HepG2 (cell line): ENCODE measurements around the gene XRCC1. TPM values are rescaled to one million over a fixed set of nuclear protein-coding genes. Genes with fewer than 3 reads are reported as not detected.
A peak's percentile ranks its signal among the peaks of the same experiment; 100 is the strongest.

Source experiments
- ATAC-seq: fragments of 200-7000 bp; cut with Tn5 transposase; 3 replicates; pipeline ENCODE4 v1.9.1; 2020; ENCODE audit warnings: mild to moderate bottlenecking, moderate library complexity
- BruUV-seq: library from RNA; stranded (reverse); fragments of 400-500 nt; replicated peaks from 2 replicates; lab custom pipeline; 2021; lab: Mats Ljungman, UMichigan
- CTCF ChIA-PET: fragments of 300-600 bp; formaldehyde crosslinking; extraction: SDS; loops from one replicate; lab custom pipeline; 2021; ENCODE audit warnings: low total read pairs, inconsistent platforms, low intra/inter-chr PET ratio; lab: Yijun Ruan, JAX
- POLR2A ChIA-PET: fragments of 350-600 bp; sonication (Branson Sonifier 250); formaldehyde crosslinking; loops from one replicate; lab custom pipeline; 2020; ENCODE audit warnings: antibody characterized with exemption, inconsistent platforms; lab: Yijun Ruan, JAX
- DNase-seq: peaks from one replicate; pipeline ENCODE4 v3.0.0-alpha.2; 2015; ENCODE audit warnings: low spot score
- FAIRE-seq: peaks from 3 replicates; lab custom pipeline; 2011; peaks lifted over from hg19 to GRCh38; lab: Jason Lieb, UNC
- H2AFZ ChIP-seq: one replicate; pipeline ENCODE4 v1.6.1; 2011; ENCODE audit warnings: low read length, inconsistent platforms
- H3K27ac ChIP-seq: fragments of 300-600 bp; 3 replicates; pipeline ENCODE4 v1.8.0; 2011; ENCODE audit warnings: mixed run types, mild to moderate bottlenecking, mixed read lengths, low read length, inconsistent platforms; ENCODE audit not compliant: insufficient read depth; ENCODE audit errors: extremely low read length
- H3K27me3 ChIP-seq, 2 experiments: fragments of 200-600 bp in 1 of 2; 2 replicates in 1 of 2; 3 replicates in 1 of 2; pipeline versions ENCODE4 v1.6.0 to v1.8.0; 2011; ENCODE audit warnings: low read length in 2 of 2, mild to moderate bottlenecking in 2 of 2, moderate library complexity in 2 of 2, inconsistent platforms in 1 of 2; ENCODE audit not compliant: insufficient read depth in 2 of 2, control insufficient read depth in 1 of 2
- H3K36me3 ChIP-seq, 2 experiments: fragments of 200-600 bp in 1 of 2; replicated peaks in 1 of 2; 2 replicates in 1 of 2; 3 replicates in 1 of 2; pipeline versions ENCODE4 v1.5.1 to v1.8.0; 2011; ENCODE audit warnings: low read length in 2 of 2, inconsistent platforms in 1 of 2; ENCODE audit not compliant: insufficient read depth in 2 of 2, control insufficient read depth in 1 of 2
- H3K4me1 ChIP-seq: 2 replicates; pipeline ENCODE4 v1.5.1; 2012; ENCODE audit warnings: low read length, inconsistent platforms; ENCODE audit not compliant: insufficient read depth
- H3K4me2 ChIP-seq: 2 replicates; pipeline ENCODE4 v1.6.0; 2011; ENCODE audit warnings: low read depth, low read length, inconsistent platforms
- H3K4me3 ChIP-seq, 3 experiments: fragments of 200-600 bp in 1 of 3; sonication (generic), shearing (Covaris generic) in 1 of 3; replicated peaks in 1 of 3; 2 replicates each; pipeline ENCODE4 v1.5.1; 2011 to 2016; ENCODE audit warnings: low read length in 3 of 3, inconsistent platforms in 2 of 3, low read depth in 2 of 3, mild to moderate bottlenecking in 2 of 3, control low read depth in 1 of 3, mixed read lengths in 1 of 3; ENCODE audit not compliant: insufficient read depth in 1 of 3
- H3K79me2 ChIP-seq: one replicate; pipeline ENCODE4 v1.6.1; 2011; ENCODE audit warnings: low read length, inconsistent platforms; ENCODE audit not compliant: insufficient read depth
- H3K9ac ChIP-seq: 2 replicates; pipeline ENCODE4 v1.6.0; 2011; ENCODE audit warnings: mild to moderate bottlenecking, low read depth, low read length, inconsistent platforms; ENCODE audit not compliant: insufficient read depth
- H3K9me3 ChIP-seq: 2 replicates; pipeline ENCODE4 v1.5.1; 2012; ENCODE audit warnings: mild to moderate bottlenecking, low read length
- H4K20me1 ChIP-seq: 2 replicates; pipeline ENCODE4 v1.6.0; 2011; ENCODE audit warnings: inconsistent platforms, mild to moderate bottlenecking, low read length, moderate library complexity; ENCODE audit not compliant: insufficient read depth
- AGO2 ChIP-seq: fragments of 200-400 bp; formaldehyde crosslinking; optimal IDR thresholded peaks from 2 replicates; pipeline ENCODE3; 2017; ENCODE audit warnings: mild to moderate bottlenecking, low read depth, low read length, moderate library complexity
- ARNT ChIP-seq: fragments of 450-650 bp; IDR thresholded peaks from 2 replicates; pipeline ENCODE4 v1.6.1; 2017
- CCDC6 ChIP-seq: sonication (generic); formaldehyde crosslinking; IDR thresholded peaks from 2 replicates; pipeline ENCODE4 v1.8.1; 2022; ENCODE audit warnings: mild to moderate bottlenecking, missing genetic modification reagents, moderate library complexity
- CREB1 ChIP-seq, 2 experiments: fragments of 450-650 bp in 1 of 2; IDR thresholded peaks; 2 replicates each; pipeline ENCODE4 v1.6.1; 2016 to 2017; ENCODE audit warnings: control low read depth in 1 of 2, mild to moderate bottlenecking in 1 of 2, missing compliant biosample characterization in 1 of 2, missing genetic modification characterization in 1 of 2
- ELF3 ChIP-seq: IDR thresholded peaks from 2 replicates; pipeline ENCODE4 v1.6.1; 2016; ENCODE audit warnings: missing genetic modification reagents, missing compliant biosample characterization
- EZH2 ChIP-seq: conservative IDR thresholded peaks from 2 replicates; pipeline ENCODE4 v1.6.1; 2012; ENCODE audit warnings: mild to moderate bottlenecking, low read depth, low read length, moderate library complexity
- NFYC ChIP-seq: IDR thresholded peaks from 2 replicates; pipeline ENCODE4 v1.6.1; 2016; ENCODE audit warnings: missing genetic modification reagents, missing compliant biosample characterization
- RFX5 ChIP-seq: IDR thresholded peaks from 2 replicates; pipeline ENCODE4 v1.6.1; 2011; ENCODE audit warnings: low read depth, low read length, improper control_type of control experiment
- RORA ChIP-seq: sonication (generic); formaldehyde crosslinking; IDR thresholded peaks from 2 replicates; pipeline ENCODE4 v1.5.0; 2020; ENCODE audit warnings: mild to moderate bottlenecking, missing genetic modification reagents, moderate library complexity
- SUZ12 ChIP-seq: fragments of 150-350 bp; IDR thresholded peaks from 2 replicates; pipeline ENCODE4 v1.6.1; 2014; ENCODE audit warnings: low read depth, low read length
- ZNF260 ChIP-seq: sonication (generic); formaldehyde crosslinking; IDR thresholded peaks from 2 replicates; pipeline ENCODE4 v1.4.0; 2020; ENCODE audit warnings: missing genetic modification reagents, low read depth, mild to moderate bottlenecking, borderline replicate concordance
- ZNF326 ChIP-seq: sonication (generic); formaldehyde crosslinking; IDR thresholded peaks from 2 replicates; pipeline ENCODE4 v1.4.0; 2020; ENCODE audit warnings: missing genetic modification reagents, borderline replicate concordance
- ZNF564 ChIP-seq: sonication (generic); formaldehyde crosslinking; IDR thresholded peaks from 2 replicates; pipeline ENCODE4 v1.8.1; 2023; ENCODE audit warnings: mild to moderate bottlenecking, missing genetic modification reagents
- ZNF614 ChIP-seq: IDR thresholded peaks from 2 replicates; pipeline ENCODE4 v1.6.1; 2018; ENCODE audit warnings: missing biosample characterization, missing genetic modification reagents, inconsistent platforms, borderline replicate concordance
- ZNF629 ChIP-seq: sonication (generic); formaldehyde crosslinking; conservative IDR thresholded peaks from 2 replicates; pipeline ENCODE4 v1.5.0; 2020; ENCODE audit warnings: missing genetic modification reagents
- ZNF749 ChIP-seq: sonication (generic); formaldehyde crosslinking; IDR thresholded peaks from 2 replicates; pipeline ENCODE4 v1.8.0; 2022; ENCODE audit warnings: mild to moderate bottlenecking, missing genetic modification reagents, moderate library complexity, borderline replicate concordance
- ZNF777 ChIP-seq: sonication (generic); formaldehyde crosslinking; IDR thresholded peaks from 2 replicates; pipeline ENCODE4 v1.4.0; 2020; ENCODE audit warnings: missing genetic modification reagents
- WGBS: methylation state at CpG from one replicate; pipeline ENCODE4 v1.1.6; 2017; ENCODE audit warnings: low lambda C conversion rate; 5-methylcytosine and 5-hydroxymethylcytosine counted together
- in situ Hi-C: cut with HindIII; loops from 2 replicates; pipeline ENCODE4 v1.10.0; 2017; ENCODE audit warnings: low pct_unique_long_range_greater_than_20kb; ENCODE audit not compliant: extremely low pct_ligation_motif_present
- intact Hi-C: fragments of 100-400 bp; cut with micrococcal nuclease; formaldehyde crosslinking; loops from one replicate; pipeline ENCODE4 v1.10.0; 2022; ENCODE audit not compliant: unreplicated experiment
- polyA plus RNA-seq, 8 experiments: library from polyadenylated mRNA; depleted of rRNA in 3 of 8; stranded (reverse) in 7 of 8; unstranded in 1 of 8; fragments of >200 nt; fragmentation: Illumina TruSeq in 4 of 8; extraction: Trizol in 4 of 8; gene quantifications; 2 replicates each; pipeline versions ENCODE4 v1.2.1 to v1.2.3, GENCODE V29; 2011 to 2016; ENCODE audit warnings: low read depth in 4 of 8, missing spikeins in 1 of 8, mixed read lengths in 1 of 8; ENCODE audit not compliant: insufficient read depth in 1 of 8
- total RNA-seq, 5 experiments: library from RNA; depleted of rRNA; stranded (reverse); fragments of >200 nt; fragmentation: Illumina TruSeq; extraction: Trizol; gene quantifications; 2 replicates each; pipeline ENCODE4 v1.2.3, GENCODE V29; 2016; ENCODE audit warnings: low read depth in 1 of 5
- TF ChIP-seq, protein P1 (sequence below): sonication (generic); formaldehyde crosslinking; IDR thresholded peaks from 2 replicates; pipeline ENCODE4 v1.4.0; 2020; ENCODE audit warnings: mild to moderate bottlenecking, missing genetic modification reagents

XRCC1 gene
- total and polyA plus RNA-seq, 2 of the 13 experiments (the other 11 are each of a cell fraction or from before 2014, with no cell fraction given): 24.7 to 26.3 TPM

DNA sequence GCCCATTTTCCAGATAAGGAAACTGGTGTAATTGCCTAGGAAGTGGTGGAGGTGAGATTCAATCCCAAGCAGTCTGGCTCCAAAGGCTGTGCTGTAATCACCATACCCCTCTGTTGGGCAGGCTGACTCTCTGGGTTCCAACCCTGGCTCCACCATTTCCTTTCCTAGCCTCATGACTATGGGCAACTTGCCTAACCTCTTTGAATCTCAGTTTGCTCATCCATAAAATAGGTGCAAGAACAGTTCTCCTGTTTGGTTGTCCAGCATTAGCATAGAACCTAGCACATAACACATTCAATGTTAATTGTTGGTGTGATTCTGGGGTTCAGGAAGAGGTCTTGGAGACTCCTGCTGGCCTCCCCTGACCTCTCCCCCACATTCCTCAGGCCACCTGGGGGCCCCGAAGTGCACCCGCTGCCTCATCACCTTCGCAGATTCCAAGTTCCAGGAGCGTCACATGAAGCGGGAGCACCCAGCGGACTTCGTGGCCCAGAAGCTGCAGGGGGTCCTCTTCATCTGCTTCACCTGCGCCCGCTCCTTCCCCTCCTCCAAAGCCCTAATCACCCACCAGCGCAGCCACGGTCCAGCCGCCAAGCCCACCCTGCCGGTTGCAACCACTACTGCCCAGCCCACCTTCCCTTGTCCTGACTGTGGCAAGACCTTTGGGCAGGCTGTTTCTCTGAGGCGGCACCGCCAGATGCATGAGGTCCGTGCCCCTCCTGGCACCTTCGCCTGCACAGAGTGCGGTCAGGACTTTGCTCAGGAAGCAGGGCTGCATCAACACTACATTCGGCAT is 23.3 kb upstream of the XRCC1 start:
- DNase-seq (no peak), ATAC-seq (no peak), FAIRE-seq (no peak)
- Histone ChIP-seq H3K9ac (no peak overlapping the region), H3K4me2 (no peak overlapping the region), H3K4me3 (no peak overlapping the region), H4K20me1 (peaks cover 2% of the 10 kb centered on the region; the same call in 1 of the 2 replicates), H3K27ac (no peak overlapping the region), H3K36me3 (peaks cover 5 to 28% of the 10 kb centered on the region in 2 experiments; a peak in 4 of 5 replicates), H3K9me3 (no peaks in the 10 kb centered on the region), H2AFZ (no peak overlapping the region), H3K4me1 (peaks cover 19% of the 10 kb centered on the region), H3K27me3 (no peaks in the 10 kb centered on the region; a peak in 1 of 5 replicates), H3K79me2 (peaks cover 27% of the 10 kb centered on the region)
- ChIA-PET POLR2A (interaction anchor here (0.5 kb wide), 1 partner anchor 10 kb away, joined by 3 read pairs; no protein-coding TSS in a partner anchor), CTCF (no interaction called here)
- intact Hi-C loops: loop anchor here (10.0 kb wide), 1 partner anchor 74 kb away; the partner anchor contains the start of gene ETHE1
- no TSS peak for BruUV-seq
- TF ChIP-seq ZNF629 (CRISPR knock-in tag) (peak; percentile 81), RFX5 (no peak), AGO2 (peak; percentile 38), SUZ12 (no peak), ELF3 (no peak)
- WGBS: 97% methylated on average over 11 of the region's 19 CpGs
- in situ Hi-C loops: loop anchor here (5.0 kb wide), 1 partner anchor 54 kb away; no protein-coding TSS in a partner anchor

DNA sequence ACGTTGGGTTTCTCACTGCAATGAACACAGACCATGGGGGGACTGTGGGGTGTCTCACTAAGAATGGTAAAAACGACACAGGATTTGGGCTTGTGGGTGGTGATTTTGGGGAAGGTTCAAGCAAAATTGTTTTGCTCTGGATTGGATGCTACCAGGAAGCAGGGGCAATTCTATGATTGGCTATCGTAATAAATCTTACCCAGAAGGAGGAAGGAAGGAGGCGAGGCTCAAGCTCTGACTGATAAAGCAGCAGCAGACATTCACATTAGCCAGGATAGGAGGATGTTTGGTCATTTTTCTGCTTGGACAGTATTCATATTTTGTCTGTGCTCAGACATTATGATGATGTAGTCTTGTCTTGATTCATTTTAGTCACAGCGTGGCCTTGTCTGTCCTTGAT is 22.5 kb upstream of the XRCC1 start:
- 85% methylated on average over 5 of the region's 5 CpGs for WGBS
- H3K27ac ChIP-seq: no peak overlapping the region
- peak overlapping the region; percentile 88; the same call in 1 of the 2 replicates for H3K9ac ChIP-seq
- peaks cover 27% of the 10 kb centered on the region for H3K79me2 ChIP-seq
- H3K4me2 ChIP-seq: peak overlapping the region; percentile 86
- H3K9me3 ChIP-seq: no peaks in the 10 kb centered on the region
- ChIA-PET CTCF (no interaction called here), POLR2A (interaction anchor here (1.0 kb wide), 1 partner anchor 37 kb away, joined by 3 read pairs; no protein-coding TSS in a partner anchor)
- H2AFZ ChIP-seq: no peak overlapping the region
- intact Hi-C loops (loop anchor here (2.0 to 10.0 kb wide), 2 partner anchors 55 to 73 kb away; partner anchors contain the start of gene ETHE1), in situ Hi-C loops (loop anchor here (5.0 kb wide), 1 partner anchor 54 kb away; no protein-coding TSS in a partner anchor)
- no peaks in the 10 kb centered on the region; a peak in 1 of 5 replicates for H3K27me3 ChIP-seq
- DNase-seq (no peak), ATAC-seq (no peak), FAIRE-seq (no peak)
- H3K36me3 ChIP-seq: peaks cover 5 to 28% of the 10 kb centered on the region in 2 experiments; a peak in 4 of 5 replicates
- peak overlapping the region in 2 of 3 experiments; percentile 69 to 80; a peak in 3 of 6 replicates for H3K4me3 ChIP-seq
- peaks cover 19% of the 10 kb centered on the region for H3K4me1 ChIP-seq
- no TSS peak for BruUV-seq
- peaks cover 2% of the 10 kb centered on the region; the same call in 1 of the 2 replicates for H4K20me1 ChIP-seq
- TF ChIP-seq ARNT (no peak), ZNF614 (CRISPR knock-in tag) (no peak), EZH2 (no peak), RORA (CRISPR knock-in tag) (no peak), ZNF564 (CRISPR knock-in tag) (no peak), ZNF326 (CRISPR knock-in tag) (no peak), CCDC6 (no peak), ZNF749 (CRISPR knock-in tag) (no peak), ZNF777 (CRISPR knock-in tag) (no peak), CREB1 (IDR thresholded peaks at IDR 0.05) (no peak), CREB1 (CRISPR knock-in tag; IDR thresholded peaks at IDR 0.05) (no peak), ZNF260 (CRISPR knock-in tag) (no peak), NFYC (CRISPR knock-in tag) (no peak)
- TF ChIP-seq, protein P1, sequence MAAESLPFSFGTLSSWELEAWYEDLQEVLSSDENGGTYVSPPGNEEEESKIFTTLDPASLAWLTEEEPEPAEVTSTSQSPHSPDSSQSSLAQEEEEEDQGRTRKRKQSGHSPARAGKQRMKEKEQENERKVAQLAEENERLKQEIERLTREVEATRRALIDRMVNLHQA (CRISPR knock-in tag): no peak
